IPS-NIHi11 (cell line): Measurements from ENCODE around the gene DRC3.
"Not testable (repeated sequence)": the region's sequence is repeated elsewhere in the genome, so short reads cannot be mapped to it uniquely, and the experiment has no call there.

Source experiments
- DNase-seq: peaks from one replicate; pipeline ENCODE4 v3.0.0; 2012; ENCODE audit warnings: mixed read lengths, low spot score

The DRC3 gene

DNA sequence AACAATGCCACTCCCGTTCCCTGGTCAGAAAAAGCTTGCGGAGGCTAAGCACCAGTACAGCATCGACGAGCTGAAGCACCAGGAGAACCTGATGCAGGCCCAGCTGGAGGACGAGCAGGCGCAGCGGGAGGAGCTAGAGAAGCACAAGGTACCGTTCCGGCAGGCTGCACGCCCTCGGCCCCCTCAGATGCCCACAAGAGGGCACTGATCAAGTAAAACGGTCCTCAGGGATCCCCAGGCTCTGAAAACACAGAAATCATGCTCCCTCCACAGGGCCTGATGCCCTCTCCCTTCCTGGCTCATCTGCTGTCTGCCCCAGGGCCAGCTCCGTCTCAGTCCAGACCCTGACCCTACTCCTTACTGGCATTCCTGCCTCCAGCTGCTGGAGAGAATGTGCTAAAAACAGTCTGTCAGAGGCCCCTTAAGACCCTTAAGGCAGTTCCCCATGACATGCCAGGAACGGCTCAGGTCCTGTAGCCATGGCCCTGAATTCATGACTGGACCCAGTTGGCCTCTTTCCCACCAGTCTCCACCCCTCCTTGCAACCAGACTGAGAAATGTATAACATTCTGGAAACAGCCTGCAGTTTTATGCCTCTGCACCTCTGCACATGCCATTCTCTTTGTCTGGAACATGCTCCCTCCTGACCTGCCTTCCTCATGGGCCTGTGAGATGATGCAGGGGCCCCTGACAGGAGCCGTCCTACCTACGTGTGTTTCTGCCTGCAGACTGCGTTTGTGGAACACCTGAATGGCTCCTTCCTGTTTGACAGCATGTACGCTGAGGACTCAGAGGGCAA is 21.8 kb downstream of the DRC3 start:
- DNase-seq = peak; percentile 81

DNA sequence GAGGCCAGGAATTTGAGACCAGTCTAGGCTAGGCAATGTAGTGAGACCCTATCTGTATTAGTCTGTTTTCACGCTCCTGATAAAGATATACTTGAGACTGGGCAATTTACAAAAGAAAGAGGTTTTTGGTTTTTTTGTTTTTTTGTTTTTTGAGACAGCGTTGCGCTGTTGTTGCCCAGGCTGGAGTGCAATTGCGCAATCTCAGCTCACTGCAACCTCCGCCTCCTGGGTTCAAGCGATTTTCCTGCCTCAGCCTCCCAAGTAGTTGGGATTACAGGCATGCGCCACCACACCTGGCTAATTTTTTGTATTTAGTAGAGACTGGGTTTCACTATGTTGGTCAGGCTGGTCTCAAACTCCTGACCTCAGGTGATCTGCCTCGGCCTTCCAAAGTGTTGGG is 23.2 kb downstream of the DRC3 start:
- not testable (repeated sequence) for DNase-seq

DNA sequence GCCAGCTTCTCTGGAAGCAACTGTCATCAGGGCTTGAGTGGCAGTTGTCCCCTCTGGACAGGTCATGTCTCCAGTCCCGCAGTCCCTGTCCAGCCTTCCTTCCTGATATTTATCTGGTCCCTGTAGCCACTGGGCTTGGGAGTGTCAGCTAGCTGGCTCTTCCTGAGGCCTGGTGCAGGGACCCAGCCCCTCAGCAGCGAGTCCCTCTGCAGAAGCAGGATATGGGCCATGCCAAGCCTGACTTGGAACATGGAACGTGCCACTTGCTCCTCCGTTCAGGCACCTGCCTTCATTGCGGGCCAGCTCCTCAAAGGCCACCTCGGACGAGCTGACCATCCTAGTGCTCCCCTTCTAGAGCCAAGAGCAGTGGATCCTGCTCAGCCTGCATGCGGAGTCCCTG is 26.3 kb downstream of the DRC3 start:
- DNase-seq = no peak

DNA sequence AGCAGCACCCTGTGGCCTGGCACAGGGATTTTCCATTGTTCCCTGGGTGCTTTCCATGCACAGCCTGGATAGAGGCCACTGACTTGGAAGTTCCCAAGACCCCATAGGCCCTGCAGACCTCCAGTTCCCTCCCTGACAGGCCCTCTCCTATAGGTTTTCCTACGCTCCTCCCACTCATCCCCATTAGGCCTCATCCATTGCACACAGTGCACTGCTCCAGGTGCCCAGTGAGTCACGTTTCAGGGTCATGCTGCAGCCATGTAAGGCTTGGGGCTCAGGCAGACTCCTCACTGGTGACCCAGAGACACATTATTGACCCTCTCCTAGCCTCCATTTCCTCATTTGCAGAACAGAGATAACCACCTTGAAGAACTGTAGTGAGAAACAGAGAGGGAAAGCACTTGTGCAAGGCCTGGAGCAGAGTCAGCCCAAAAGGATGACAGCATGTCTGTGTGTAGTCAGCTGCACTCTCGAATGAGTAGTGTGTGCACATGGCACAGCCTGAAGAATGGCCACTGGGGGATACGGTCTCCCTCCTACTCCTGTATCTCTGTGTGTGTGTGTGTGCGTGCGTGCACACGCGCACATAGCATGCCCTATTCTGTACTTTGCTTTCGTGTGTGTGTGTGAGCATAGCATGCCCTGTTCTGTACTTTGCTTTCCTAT is 26.8 kb downstream of the DRC3 start:
- DNase-seq = no peak

DNA sequence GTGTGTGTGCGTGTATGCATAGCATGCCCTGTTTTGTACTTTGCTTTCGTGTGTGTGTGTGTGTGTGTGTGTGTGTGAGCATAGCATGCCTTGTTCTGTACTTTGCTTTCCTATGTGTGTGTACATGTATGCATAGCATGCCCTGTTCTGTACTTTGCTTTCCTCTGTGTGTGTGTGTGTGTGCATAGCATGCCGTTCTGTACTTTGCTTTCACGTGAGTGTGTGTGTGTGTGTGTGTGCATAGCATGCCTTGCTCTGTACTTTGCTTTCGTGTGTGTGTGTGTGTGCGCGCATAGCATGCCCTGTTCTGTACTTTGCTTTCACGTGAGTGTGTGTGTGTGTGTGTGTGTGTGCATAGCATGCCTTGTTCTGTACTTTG is 27.4 kb downstream of the DRC3 start:
- no peak for DNase-seq

DNA sequence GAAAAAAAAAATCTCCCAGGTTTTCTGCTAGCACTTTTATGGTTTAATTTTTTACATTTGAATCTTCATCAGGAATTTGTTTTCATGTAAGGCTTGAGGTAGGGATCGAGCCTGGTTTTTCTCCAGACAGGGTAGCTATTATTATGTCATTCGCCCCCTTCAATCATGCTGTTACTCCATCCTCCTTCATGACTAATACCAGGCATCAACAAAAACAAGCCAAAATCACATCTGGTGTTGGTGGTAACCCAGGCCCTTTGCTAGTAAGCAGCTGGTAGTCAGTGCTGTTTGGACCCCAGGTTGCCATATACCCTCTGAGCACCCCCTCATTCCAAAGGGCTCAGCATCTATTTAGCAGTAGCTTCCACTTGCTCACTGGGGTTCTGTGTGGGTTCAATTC is 29.5 kb downstream of the DRC3 start:
- no peak for DNase-seq

DNA sequence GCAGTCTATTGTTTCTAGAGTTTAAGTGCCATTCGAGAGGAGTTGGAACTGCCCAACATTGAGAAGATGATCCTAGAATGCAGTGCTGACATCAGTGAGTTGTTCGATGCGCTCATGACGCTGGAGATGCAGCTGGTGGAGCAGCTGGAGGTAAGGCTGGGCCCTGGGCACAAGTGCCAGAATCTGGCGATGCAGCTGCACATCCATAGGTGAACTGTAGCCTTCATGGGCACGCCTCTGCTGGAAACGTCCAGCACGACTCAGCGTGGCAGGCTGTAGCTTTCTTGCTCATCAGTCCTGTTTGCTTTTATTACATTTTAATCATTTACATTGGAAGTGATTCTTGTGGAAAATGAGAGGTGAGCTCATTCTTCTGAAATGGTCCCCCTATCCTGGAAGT is 31.7 kb downstream of the DRC3 start:
- DNase-seq = no peak

DNA sequence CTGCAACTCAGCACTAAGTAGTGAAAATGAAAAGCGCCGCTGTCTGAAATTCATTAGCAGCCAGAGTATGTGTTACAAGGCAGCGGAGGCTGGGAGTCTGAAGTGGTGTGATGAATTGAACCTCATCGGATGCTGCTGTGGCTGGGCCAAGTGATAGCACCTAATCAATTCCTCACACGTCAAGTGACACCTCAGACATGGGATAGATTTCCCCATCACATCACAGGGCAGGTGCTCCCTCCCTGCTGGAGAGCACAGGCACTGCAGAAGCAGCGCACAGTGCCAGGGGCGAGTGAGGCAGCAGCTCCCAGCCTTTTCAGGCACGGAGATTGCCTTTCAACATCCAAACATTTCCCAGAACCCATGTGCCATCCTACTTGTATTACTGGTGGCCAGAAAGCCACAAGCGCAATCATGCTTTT is 32.2 kb downstream of the DRC3 start:
- peak; percentile 77 for DNase-seq

DNA sequence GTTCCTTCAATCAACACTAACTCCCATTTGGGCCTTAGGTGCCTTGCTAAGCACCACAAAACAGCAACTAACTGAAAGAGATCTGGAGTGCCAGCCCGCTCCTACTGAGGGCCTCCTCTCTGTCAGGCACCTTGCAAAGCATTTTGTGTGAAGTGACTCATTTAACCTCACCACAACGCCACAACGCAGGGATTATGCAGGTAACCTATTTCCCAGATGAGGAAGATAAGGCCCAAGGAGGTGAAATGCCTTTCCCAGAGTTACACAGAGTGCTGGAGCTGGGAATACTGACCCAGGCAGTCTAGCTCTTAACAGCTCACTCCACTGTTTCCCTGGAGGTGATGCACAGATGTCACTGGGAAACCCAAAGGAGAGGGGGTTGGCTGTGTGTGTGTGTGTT is 32.8 kb downstream of the DRC3 start:
- no peak for DNase-seq

DNA sequence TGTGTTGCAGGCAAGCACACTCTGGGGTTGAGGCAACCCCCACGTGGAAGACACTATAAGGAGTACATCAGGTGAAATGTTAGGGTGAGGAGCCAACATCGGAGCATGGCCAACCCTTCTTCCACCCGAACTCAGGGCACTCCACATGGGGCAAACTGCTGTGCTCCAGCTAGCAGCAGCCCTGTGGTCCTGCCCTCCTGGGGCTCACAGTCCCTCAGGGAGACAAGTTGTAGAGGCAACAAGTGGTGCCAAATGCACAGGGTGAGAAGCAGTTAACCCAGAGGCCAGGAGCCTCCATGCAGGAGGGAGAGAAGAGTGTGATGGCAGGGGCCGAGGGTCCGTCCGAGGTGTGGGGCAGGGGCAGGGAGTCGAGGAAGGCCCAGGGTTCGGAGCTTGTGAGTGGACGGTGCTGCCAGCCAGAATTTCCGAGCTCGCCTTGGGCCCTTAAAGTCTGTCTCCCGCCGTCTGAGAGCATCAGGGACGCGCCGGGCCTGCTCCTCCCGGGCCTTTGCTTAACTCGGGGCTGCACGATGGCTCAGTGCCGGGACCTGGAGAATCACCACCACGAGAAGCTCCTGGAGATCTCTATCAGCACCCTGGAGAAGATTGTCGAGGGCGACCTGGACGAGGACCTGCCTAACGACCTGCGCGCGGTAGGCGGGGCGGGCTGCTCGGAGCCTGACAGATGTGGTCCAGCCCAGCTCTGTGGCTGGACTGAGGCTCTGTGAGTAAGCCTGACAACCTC is 34.0 kb downstream of the DRC3 start:
- DNase-seq = peak; percentile 82

DNA sequence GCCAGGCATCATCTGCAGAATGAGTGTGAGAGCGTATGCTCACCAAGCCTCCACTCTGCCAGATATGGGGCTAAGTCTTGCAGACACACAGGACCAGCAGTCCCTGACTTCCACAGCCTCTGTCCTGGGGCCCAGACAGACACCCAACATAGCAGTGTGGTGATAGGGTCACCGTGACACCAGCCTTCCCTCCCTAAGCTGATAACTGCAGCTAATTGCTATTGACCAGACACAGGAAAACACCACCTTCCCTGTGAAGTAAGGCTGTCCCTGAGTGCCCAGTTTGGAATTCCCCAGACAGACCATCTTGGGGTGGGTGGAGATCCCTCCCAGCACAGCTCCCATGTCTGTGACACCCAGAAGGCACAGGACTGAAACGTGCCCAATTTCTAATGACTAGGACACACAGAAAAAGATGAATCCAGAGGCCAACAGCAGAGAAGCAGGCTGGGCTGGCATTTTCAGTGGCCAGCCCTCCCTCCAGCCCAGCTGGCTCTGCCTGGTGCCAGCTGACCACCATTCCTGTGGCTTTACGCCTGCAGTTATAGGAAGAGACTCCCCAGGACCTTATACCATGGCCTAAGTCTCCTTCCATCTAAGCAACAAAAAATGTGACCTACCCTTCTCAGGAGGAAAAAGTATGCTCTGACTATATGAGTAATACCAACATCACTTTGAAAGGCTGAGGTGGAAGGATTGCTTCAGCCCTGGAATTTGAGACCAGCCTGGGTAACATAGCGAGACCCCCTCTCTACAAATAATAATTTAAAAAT is 36.0 kb downstream of the DRC3 start:
- no peak for DNase-seq

DNA sequence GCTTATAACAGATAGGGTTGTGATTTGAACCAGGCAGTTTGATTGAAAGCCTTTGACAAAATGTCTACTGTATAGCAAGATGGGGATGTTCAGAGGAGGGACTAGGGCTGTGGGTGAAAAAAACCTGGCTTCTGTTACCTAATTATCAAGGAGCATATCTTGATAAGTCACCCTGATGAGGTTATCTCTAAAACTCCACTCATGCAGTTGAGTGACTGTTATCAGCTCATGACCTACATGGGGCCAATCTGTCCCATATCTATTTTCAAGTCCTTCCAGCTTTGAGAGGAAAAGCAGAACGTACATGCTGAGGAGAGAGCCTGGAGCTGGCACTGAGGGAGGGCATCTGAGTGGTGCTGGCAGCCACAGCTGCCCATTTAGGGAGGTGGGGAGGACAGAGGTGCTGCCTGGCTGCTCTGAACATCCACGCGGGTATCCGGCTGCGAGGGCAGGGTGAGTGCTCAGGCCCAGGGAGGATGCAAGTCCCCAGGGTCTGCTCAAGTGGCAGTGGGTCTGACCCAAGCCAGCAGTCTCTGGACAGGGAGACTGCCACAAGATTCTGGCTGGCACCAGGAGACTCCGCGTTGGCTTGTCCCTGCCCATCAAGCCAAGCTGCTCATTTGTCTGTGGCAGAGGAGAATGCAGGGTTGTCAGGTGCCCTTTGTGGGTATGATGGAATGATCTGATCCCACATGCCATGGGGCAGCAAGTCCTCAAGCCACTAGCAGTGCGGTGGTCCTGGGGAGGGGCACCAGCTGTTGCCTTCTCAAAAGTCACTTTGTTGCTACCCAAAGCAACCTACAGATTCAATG is 37.2 kb downstream of the DRC3 start:
- no peak for DNase-seq

DNA sequence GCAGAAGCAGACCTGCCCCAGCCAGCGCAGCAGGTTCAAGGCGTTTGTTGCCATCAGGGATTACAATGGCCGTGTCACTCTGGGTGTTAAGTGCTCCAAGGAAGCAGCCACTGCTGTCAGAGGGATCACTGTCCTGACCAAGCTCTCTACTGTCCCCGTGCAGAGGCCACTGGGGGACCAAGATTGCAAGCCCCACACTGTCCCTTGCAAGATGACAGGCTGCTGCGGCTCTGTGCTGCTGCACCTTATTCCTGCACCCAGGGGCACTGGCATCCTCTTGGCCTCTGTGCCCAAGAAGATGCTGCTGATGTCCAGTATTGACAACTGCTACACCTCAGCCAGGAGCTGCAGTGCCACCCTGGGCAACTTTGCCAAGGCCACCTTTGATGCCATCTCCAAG is 38.6 kb downstream of the DRC3 start:
- DNase-seq = no peak

DNA sequence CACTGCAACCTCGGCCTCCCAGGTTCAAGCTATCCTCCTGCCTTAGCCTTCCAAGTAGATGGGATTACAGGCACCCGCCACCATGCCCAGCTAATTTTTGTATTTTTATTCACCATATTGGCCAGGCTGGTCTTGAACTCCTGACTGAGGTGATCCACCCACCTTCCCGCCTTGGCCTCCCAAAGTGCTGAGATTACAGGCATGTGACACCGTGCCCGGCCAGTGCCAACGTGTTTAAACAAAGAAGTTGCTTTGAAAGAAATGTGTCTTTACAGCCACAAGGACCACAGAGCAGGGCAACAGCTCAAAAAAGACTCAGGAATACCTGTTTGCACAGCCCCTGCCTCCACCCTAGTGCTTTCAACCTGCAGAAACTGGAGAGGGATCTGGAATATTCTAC is 41.3 kb downstream of the DRC3 start:
- no peak for DNase-seq

DNA sequence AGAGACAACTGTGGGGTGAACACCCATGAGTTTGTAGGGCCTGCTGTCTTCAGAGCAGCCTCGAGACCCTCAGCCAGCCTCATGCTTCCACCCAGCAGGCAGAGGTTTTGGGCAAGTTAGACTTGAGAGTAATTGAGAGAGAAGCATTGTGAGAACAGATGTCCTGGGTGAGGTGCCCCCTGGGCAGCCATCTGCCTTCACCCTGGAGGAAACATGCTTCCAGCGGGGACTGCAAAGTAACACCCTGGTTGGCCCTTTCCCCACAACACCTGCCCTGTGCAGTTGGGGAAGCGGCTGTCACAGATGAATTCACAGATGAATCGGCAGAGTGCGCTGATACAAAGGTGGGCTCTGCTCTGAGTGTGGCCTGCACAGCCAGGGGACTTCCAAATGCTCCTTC is 42.9 kb downstream of the DRC3 start:
- no peak for DNase-seq

DNA sequence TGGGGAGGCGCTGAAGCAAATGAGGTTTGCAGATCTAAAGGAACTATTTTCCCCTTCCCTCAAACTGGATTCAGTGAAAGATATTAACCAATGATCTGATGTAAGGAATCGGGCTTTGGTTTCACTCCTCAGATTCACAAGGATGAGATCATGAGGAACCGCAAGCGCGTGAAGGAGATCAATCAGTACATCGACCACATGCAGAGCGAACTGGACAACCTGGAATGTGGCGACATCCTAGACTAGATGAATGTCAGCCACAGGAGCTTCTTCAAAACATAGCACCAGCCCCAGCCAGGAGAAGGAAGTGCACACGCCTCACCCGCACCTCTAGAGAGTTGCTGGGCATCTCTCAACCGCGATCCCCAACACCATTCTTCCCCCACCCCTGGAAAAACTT is 43.8 kb downstream of the DRC3 start:
- DNase-seq = no peak

DNA sequence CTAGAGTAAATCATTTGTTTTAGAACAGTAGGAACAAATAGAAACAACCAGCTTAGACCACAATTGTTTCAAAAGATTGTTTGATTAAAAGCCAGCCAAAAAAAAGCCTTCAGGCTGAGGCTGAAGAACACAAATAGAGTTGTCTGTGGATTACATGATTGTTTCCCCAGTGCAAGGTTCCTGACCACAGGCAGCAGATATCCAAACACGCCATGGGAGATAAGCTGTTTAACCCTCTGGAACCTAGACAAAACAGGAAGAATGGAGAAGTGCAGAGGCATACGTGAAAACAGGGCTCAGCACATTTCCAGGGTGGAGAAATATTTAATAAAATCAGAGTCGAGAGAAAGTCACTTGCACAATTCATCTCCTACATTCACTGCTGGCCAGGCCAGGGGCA is 45.3 kb downstream of the DRC3 start:
- no peak for DNase-seq

DNA sequence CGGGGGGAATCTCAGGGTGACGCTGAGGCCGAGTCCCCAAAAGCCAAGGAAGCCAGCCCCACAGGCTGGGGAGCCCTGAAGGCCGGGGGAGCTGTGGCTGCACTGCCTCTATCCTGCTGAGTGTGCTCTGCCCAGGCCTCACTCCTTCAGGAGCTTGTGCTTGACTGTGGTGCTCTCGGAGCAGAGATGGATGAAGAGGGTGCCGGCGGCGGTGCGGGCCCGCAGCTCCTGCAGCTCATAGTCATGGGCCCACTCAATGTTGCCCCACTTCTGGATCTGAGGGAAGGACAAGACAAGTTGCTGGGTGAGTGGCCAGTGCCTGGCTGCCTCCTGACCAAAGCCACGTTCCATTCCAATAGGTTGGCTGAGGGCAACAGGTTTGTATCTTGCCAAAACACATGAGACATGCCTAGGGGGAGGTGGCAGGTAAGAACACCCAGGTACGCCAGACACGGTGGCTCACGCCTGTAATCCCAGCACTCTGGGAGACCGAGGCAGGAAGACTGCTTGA is 45.8 kb downstream of the DRC3 start:
- DNase-seq = no peak

DNA sequence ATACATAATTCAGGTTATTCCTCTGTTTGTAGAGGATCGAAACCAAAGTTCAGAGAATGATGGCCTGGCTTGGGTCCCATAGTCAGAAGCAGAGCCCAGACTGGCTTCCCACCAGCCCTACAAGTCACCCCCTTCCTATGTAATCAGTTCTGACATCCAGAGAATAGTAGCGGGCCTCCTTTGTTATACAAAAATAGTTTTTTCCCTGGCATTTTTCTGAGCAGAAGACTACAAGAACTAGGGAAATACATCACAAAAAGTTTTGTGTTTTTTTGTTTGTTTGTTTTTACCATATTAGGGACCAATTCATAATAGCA is 47.1 kb downstream of the DRC3 start:
- DNase-seq = no peak

DNA sequence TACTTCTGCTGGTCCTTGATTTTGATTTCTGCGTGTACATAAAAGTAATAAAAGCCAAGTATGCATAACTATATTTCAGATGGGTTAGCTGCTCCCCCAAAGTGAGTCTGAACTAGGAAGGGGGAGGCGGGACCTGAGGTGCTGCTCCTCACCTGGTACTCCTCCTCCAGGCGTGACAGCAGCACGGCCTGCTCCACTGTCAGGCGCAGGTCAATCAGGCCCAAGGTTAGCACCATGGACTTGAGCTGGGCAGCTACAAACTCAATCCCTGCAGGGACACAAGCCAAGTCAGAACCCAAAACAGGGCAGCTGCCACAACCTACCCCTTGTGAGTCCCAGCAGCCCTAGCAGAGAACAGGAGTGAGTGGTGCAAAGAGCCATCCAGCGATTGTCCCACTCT is 48.3 kb downstream of the DRC3 start:
- DNase-seq = no peak

DNA sequence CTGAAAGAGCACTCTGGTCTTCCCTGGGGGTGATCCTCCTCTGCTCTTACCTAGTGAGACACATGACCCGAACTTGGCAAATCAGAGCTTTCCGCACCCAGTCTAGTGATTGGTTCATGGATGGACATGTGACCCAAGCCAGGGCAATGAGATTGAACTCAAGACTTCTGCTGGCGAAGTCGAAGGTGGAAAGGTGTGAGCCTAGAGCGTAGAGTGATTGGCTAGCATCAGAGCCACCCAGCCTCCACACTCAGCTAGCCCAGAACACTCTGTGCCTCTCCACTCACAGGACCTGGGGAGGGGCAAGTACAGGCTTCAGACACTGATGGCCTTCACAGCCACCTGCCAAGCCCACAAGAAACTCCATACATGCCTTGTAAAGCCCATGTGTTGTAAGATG is 48.7 kb downstream of the DRC3 start:
- no peak for DNase-seq
